Stimulated activated naive CD8-positive, alpha-beta T cell treated with anti-CD3 and anti-CD28 coated beads, Interleukin-15, Interleukin-2, amounts not matched to agents 100 ng/mL and 50 ng/mL, for 24 hours (primary cell): ENCODE data around the gene C9.
"Not testable (repeated sequence)": the region's sequence is repeated elsewhere in the genome, so short reads cannot be mapped to it uniquely, and the experiment has no call there.

Experiments used
- H3K27ac Mint-ChIP-seq: one replicate; pipeline ENCODE4 v1.8.0; 2021; ENCODE audit warnings: mild to moderate bottlenecking, mixed read lengths
- H3K27me3 Mint-ChIP-seq: one replicate; pipeline ENCODE4 v1.8.0; 2021; ENCODE audit warnings: mixed read lengths
- H3K36me3 Mint-ChIP-seq: one replicate; pipeline ENCODE4 v1.8.0; 2021; ENCODE audit warnings: low read depth, mixed read lengths
- H3K4me1 Mint-ChIP-seq: one replicate; pipeline ENCODE4 v1.8.0; 2021; ENCODE audit warnings: low read depth, mixed read lengths
- H3K4me3 Mint-ChIP-seq: one replicate; pipeline ENCODE4 v1.8.0; 2021; ENCODE audit warnings: mild to moderate bottlenecking, mixed read lengths
- H3K9me3 Mint-ChIP-seq: one replicate; pipeline ENCODE4 v1.8.0; 2021; ENCODE audit warnings: mixed read lengths

The C9 gene

GRCh38 chr5:39364367-39364766, at the start of gene C9:
C9 (minus strand) TSS chr5:39364495; CDS start chr5:39364464, 31 bp downstream.
- Mint-ChIP-seq H3K27me3 (no peaks in the 10 kb centered on the region), H3K36me3 (no peaks in the 10 kb centered on the region), H3K4me3 (no peak within 1 kb of the TSS), H3K9me3 (no peaks in the 10 kb centered on the region), H3K27ac (no peak within 1 kb of the TSS), H3K4me1 (no peaks in the 10 kb centered on the region)

DNA sequence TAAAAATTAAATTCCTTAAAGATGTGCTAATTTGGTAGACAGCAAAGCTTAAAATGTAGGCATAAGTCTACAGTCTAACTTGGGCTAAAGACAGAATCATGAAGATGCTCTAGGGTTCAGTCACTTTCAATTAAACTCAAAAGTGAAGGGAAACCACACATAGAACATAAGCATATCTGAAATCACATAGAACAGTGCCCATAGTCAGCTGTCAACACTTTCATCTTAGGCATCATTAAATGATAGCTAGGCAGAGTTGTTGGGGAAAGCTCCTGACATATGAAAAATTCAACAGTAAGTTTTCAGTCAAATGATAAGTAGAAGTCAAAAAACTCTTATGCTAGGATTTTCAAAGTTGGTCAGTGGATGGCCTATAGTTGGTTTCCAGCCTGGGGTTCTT, 49.5 kb upstream of the C9 start:
- Mint-ChIP-seq H3K36me3 (no peaks in the 10 kb centered on the region), H3K27ac (no peak overlapping the region), H3K4me1 (no peaks in the 10 kb centered on the region), H3K4me3 (no peak overlapping the region), H3K27me3 (peaks cover 3% of the 10 kb centered on the region), H3K9me3 (no peaks in the 10 kb centered on the region)

DNA sequence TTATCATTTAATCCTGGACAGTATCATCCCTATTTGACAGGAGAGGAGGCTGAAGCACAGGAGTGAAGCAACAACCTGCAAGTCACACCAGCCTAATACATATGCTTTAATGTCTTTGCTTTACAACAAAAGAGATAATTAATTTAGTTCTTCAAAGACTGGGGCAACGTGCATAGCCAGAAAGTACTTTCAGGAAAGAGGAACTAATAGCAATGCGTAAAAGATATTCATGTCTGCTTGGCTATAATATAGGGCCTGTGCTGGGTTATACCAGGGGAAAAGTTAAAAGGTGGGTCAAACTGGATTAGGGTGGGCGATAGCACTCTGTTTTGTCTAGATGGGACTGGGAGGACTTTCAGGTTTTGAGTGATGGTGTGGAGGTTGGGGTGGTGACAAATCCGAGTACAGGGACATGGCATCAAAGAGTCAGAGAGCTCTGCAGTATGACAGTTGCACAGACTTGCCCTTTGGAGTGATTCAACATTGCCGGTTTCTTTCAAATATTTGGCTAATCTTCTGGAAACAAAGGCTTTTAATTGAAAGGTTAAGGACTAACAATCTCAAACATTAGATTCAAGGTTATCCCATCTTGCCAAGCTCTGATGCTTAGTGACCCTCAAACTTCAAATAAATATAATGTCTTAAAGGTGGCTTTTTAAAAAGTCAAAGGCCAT, 48.6 kb upstream of the C9 start:
- Mint-ChIP-seq H3K36me3 (no peaks in the 10 kb centered on the region), H3K9me3 (no peaks in the 10 kb centered on the region), H3K27me3 (peaks cover 9% of the 10 kb centered on the region), H3K27ac (no peak overlapping the region), H3K4me3 (no peak overlapping the region), H3K4me1 (no peaks in the 10 kb centered on the region)

DNA sequence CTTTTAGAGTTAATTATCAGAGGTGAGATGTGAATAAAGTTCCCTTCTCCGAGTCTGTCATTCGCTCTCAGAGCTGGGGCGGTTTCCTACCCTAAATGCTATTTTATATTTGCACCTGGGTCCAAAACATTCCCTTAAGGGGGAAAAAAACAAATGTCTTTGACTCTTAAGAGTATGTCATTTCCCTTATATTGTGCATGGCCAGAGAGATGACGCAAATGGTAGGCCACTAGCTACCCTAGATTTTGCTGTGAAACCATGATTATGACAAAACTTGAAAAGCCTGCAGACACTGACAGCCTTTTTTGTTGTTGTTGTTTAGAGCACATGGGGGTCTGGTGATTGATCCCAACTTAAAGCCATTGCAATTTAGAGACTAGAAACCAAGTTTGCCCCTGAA, 47.7 kb upstream of the C9 start:
- H3K4me1 Mint-ChIP-seq: no peaks in the 10 kb centered on the region
- no peaks in the 10 kb centered on the region for H3K36me3 Mint-ChIP-seq
- no peak overlapping the region for H3K27ac Mint-ChIP-seq
- H3K4me3 Mint-ChIP-seq: no peak overlapping the region
- H3K27me3 Mint-ChIP-seq: peaks cover 12% of the 10 kb centered on the region
- no peaks in the 10 kb centered on the region for H3K9me3 Mint-ChIP-seq

- H3K4me1 Mint-ChIP-seq: no peaks in the 10 kb centered on the region
- H3K27me3 Mint-ChIP-seq: peaks cover 12% of the 10 kb centered on the region
- H3K36me3 Mint-ChIP-seq: no peaks in the 10 kb centered on the region
- H3K9me3 Mint-ChIP-seq: no peaks in the 10 kb centered on the region
- H3K4me3 Mint-ChIP-seq: no peak overlapping the region
- H3K27ac Mint-ChIP-seq: no peak overlapping the region
Observed at GRCh38 chr5:39411061-39411460, 46.8 kb upstream of the C9 start.

DNA sequence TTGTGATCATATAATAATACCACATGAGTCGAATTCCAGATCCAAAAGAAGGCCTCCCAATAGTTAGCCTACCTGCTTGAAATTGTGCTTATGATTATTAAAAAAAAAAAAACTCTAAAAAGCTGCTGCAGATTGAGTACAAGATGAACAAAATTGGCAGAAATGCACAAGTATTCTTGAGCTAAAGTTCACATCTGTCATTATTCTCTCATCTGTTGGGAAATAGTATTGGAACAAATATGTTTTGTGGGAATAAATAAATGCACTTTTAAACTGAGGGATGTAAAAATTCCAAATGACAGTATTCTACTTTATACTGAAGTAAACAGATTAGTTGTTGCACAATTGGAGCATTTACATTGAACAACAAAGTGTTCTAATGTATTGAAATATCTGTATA, 44.7 kb upstream of the C9 start:
- Mint-ChIP-seq H3K9me3 (no peaks in the 10 kb centered on the region), H3K27me3 (peaks cover 16% of the 10 kb centered on the region), H3K36me3 (no peaks in the 10 kb centered on the region), H3K4me3 (no peak overlapping the region), H3K4me1 (no peaks in the 10 kb centered on the region), H3K27ac (no peak overlapping the region)

GRCh38 chr5:39405083-39405843, 41.0 kb upstream of the C9 start:
- no peak overlapping the region for H3K27ac Mint-ChIP-seq
- H3K27me3 Mint-ChIP-seq: peaks cover 16% of the 10 kb centered on the region
- no peaks in the 10 kb centered on the region for H3K4me1 Mint-ChIP-seq
- H3K36me3 Mint-ChIP-seq: no peaks in the 10 kb centered on the region
- no peaks in the 10 kb centered on the region for H3K9me3 Mint-ChIP-seq
- H3K4me3 Mint-ChIP-seq: no peak overlapping the region

- H3K4me3 Mint-ChIP-seq, H3K36me3 Mint-ChIP-seq, H3K27ac Mint-ChIP-seq, H3K9me3 Mint-ChIP-seq: not testable (repeated sequence)
- H3K27me3 Mint-ChIP-seq: peaks cover 16% of the 10 kb centered on the region
- peaks cover 11% of the 10 kb centered on the region for H3K4me1 Mint-ChIP-seq
Observed at GRCh38 chr5:39403761-39404160, 39.5 kb upstream of the C9 start.

DNA sequence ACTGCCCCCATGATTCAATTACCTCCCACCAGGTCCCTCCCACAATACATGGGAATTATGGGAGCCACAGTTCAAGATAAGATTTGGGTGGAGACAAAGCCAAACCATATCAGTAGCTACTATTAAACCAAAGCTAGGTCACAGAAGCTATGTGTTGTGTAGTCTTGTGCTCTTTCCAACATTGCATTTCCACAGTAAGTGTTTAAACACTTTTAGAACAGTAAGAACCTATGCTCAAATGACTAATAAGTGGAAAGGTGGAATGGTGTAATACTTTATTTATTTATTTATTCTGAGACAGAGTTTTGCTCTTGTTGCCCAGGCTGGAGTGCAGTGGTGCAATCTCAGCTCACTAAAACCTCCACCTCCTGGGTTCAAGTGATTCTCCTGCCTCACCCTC, 37.8 kb upstream of the C9 start:
- peaks cover 11% of the 10 kb centered on the region for H3K4me1 Mint-ChIP-seq
- H3K27ac Mint-ChIP-seq, H3K9me3 Mint-ChIP-seq, H3K4me3 Mint-ChIP-seq, H3K27me3 Mint-ChIP-seq, H3K36me3 Mint-ChIP-seq: not testable (repeated sequence)

GRCh38 chr5:39400713-39401578, 36.7 kb upstream of the C9 start:
- peaks cover 11% of the 10 kb centered on the region for H3K4me1 Mint-ChIP-seq

DNA sequence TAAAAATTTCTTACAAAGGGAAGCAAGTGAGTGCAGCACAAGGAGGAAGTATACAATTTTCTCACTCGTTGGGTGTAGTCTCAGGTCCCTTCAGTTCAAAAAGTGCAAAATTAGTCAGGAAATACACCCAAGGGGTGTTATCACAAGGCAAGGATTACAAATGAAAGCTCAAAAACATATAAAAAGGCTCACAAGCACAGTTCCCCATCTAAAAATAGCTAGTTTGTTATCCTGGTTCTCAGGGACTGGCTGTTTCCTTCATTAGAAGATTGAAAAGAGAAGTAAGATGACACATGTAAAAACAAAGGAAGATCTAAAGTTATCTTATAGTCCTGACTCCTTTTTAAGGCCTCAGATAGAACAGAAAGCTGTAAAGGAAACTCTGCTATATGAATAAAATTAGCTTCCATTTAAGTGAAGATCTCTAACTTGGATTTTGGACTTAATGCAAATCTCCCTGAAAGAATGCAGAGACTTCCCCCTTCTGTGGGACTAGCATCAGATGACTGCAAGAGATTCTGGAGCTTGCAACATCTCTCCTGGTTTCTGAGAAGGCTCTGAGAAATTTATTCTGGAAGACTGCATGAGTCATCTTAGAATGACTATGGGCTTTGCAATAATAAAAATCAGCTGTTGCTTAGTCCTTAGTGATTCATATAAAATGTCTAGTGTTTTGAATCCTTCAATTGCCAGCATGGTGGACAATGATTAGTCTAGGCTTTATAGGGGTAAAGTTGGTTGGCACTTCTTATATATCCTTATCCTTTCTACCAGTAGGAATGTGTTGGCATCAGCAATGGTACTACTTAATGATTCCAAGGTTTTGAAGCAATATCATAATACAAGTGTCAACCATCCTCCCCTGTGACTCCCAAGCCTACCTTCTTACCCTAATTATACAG, 35.1 kb upstream of the C9 start:
- Mint-ChIP-seq H3K4me3 (no peak overlapping the region), H3K27ac (no peak overlapping the region), H3K36me3 (no peaks in the 10 kb centered on the region), H3K4me1 (peaks cover 11% of the 10 kb centered on the region), H3K9me3 (no peaks in the 10 kb centered on the region), H3K27me3 (no peaks in the 10 kb centered on the region)

More at GRCh38 chr5:39400713-39401578, 36.7 kb upstream of the C9 start:
- Mint-ChIP-seq H3K27me3 (peaks cover 2% of the 10 kb centered on the region), H3K27ac (no peak overlapping the region), H3K4me3 (no peak overlapping the region), H3K36me3 (no peaks in the 10 kb centered on the region), H3K9me3 (no peaks in the 10 kb centered on the region)

- Mint-ChIP-seq H3K9me3 (no peaks in the 10 kb centered on the region), H3K27ac (no peak overlapping the region), H3K4me3 (no peak overlapping the region), H3K27me3 (no peaks in the 10 kb centered on the region), H3K36me3 (no peaks in the 10 kb centered on the region), H3K4me1 (peaks cover 11% of the 10 kb centered on the region)
Observed at GRCh38 chr5:39396843-39397242, 32.5 kb upstream of the C9 start.

DNA sequence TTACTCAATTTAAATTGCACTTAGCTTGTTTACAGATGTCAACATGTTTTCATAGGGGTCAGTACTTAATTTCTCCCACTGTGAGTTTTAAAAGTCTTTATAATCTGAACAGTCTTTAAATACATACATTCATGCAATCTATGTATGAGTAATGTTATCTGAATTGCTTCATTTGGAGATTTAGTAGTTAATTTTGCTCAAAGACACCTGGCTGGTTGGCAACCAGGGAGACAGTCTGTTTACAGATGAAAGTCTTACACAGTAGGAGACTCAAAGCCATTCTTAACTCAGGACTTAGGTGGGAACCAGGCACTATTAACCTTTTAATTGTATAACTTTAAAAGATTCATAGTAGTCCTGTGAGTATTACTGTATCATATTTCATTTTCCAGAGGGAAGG, 31.2 kb upstream of the C9 start:
- Mint-ChIP-seq H3K36me3 (no peaks in the 10 kb centered on the region), H3K27ac (no peak overlapping the region), H3K9me3 (no peaks in the 10 kb centered on the region), H3K27me3 (no peaks in the 10 kb centered on the region), H3K4me3 (no peak overlapping the region), H3K4me1 (peaks cover 11% of the 10 kb centered on the region)

DNA sequence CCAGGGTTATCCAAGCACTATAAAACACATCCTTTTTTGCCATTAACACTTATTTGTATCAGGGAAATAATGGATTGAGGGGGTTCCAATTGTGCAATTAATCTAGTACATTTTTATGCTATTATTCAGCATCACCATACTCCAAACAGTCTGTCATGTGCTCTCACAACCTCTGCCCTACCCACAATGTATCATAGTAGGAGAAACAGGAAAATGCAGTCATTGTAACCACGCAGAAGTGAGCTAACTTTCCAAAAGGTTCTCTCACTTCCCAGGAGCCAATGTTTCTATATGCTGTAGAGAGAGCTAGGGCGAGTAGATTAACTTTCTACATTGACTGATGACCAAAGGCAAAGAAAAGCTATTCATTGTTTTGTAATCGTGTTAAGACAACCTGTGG, 30.7 kb upstream of the C9 start:
- H3K9me3 Mint-ChIP-seq: no peaks in the 10 kb centered on the region
- H3K4me1 Mint-ChIP-seq: peaks cover 11% of the 10 kb centered on the region
- no peaks in the 10 kb centered on the region for H3K27me3 Mint-ChIP-seq
- H3K4me3 Mint-ChIP-seq: no peak overlapping the region
- no peaks in the 10 kb centered on the region for H3K36me3 Mint-ChIP-seq
- H3K27ac Mint-ChIP-seq: no peak overlapping the region
